Hippocampal formation (tissue), 2 donors: Measurements from ENCODE around the gene LSAMP.

ENCODE experiments used
- DNase-seq, 2 donors: peaks; one replicate each; lab custom pipeline; 2025; lab: John Stamatoyannopoulos, UW

Gene LSAMP

DNA sequence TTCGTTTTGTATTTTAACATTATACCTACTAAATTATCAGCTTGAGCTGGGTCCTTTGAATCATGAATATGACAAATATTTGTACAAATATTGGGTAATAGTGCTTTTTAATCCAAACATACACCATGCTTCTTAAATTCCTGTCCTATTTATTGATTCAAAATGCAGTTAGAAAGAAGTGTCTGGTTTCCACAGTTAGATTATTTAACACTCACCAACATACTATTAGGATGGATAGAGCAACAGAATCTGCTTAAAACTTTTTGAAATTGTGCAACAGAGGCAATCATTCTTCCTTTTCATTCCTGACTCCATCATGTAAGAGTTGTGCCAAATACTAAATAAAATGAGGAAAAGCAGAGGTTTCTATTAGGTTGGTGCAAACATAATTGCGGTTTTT lies 281.2 kb downstream of the LSAMP start:
- no peak for DNase-seq

DNA sequence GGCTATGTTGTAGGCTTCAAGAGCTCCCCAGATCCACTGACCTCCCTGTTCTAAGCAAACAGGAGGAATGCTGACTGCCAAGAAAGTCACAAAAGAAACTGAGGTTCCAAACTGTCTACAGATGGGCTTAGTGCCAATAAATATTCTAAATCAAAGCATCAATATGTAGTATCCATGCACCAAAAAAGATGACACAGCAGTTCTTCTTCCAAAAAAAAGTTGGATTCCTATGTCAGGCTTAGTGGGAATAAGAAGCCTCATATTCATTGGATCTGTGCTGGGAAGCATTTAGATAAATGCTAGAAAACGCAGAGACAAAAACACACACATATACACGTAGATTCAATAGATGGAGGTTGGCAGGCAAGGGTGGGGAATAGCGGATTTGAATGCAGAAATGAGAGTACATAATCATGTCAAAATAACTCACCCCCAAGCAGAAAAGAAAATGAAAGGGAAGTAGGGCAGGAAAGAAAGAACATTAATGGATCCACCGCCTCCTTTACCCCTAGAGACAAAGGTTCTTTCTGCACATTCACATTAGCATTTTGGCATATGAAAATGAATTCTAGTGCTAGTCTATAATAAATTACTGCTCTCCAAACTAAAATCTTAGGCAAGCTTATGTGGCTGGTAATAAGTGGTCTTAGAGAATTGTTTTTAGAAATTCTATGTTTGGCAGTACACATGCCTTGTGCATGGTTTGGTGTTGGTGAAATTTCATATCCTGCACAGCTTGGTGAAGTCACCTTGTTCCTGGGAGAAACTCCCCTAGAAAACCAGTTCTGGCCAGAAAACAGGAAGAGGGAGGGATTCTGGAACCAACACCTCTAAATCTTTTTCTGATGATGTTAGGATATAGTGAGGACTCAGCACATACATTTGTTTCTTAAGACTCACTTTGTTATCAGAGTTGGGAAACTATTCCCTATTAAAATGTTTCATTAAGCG lies 283.4 kb downstream of the LSAMP start:
- DNase-seq: peak in 1 of 2 donors; percentile 57

DNA sequence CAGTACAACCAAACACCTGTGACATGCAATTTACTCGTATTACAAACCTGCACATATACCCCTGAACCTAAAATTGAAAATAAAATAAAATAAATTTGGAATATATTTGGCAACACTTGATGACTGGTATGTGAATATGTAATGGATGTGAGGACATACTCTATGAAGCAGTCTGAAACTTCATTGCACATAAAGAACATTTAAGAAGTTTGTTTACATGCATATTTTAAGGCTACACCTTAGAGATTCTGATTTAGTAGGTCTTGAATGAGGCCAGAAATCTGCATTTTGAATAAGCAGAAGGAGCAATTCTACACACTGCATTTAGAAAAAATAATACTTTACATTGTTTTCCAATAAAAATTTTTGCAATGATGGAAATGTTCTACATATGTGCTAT lies 284.7 kb downstream of the LSAMP start:
- no peak for DNase-seq

DNA sequence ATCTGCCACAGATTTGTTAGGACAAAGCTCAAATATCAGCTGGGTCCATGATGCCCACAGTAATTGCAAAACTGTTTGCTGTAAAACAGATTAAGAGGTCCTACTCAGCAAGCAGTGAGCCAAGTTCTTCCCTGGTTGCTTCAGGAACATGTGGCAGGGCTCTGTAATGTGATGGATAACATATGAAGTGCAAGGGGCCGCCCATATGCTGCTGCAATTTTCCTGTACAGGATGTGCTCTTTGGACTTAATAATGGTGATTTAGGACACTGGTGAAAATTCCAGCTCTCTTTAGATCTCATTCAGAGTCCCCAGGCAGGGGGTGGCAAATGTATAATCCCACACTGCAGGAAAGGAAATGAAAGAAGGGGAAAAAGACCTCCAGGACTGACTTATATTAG lies 289.4 kb downstream of the LSAMP start:
- DNase-seq: no peak

DNA sequence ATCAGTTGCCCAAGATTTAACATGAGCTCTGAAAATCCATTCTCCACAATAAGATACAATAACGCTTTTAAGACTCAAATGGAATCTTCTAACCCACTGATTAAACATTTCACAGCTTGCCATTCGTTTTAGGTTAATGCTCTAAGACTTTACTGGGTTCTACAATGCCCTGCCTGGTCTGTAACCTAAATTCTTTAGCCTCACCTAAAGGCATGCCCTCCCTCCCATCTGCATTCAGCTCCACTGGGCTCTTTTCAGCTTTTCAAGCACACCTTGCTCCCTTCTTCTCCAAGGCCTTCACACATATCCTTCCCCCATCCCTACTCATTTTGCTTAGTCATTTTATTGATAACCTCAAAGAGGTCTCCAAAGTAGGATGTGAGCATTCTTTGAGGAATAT lies 290.9 kb downstream of the LSAMP start:
- DNase-seq: no peak

DNA sequence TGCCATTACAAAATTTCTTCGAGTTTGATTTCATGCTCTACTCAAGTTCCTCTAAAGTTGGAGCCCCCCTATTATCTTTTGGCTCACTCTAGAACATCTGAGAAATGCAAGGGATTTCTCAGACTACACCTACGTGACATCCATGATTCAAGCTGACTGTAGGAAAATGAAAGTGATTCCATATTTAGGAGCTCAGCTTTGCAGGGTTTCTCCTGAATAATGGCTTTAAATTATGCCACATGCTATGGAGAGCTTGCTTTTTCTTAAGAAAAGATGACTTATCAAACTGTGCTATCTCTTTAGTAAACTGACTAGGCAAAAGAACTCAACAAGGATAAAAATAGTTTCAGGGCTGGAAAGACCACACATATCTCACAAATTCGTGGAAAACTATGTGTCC lies 292.1 kb downstream of the LSAMP start:
- no peak for DNase-seq

DNA sequence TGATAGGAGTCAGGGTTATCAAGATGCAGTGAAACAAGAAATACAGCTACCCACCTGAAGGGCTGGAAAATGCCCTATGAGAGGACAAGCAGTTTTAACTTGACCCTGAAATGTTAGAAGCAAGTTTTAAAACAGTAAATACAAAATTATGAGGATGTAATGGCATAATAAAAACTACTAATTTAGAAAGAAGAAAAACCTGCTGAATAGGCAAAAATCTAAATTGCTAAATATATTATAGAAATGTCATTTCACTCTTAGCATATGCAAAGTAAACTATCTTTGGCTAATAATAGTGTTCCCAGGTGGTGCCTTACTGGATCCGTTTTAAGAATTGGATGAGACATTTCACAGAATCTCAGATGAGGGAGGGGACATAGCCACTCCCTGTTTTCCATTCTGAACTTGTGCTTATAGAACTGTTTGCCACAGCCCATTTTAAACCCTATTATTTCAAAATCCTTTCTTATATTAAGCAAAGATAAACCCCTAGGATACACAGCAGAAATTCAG lies 294.6 kb downstream of the LSAMP start:
- DNase-seq: no peak

DNA sequence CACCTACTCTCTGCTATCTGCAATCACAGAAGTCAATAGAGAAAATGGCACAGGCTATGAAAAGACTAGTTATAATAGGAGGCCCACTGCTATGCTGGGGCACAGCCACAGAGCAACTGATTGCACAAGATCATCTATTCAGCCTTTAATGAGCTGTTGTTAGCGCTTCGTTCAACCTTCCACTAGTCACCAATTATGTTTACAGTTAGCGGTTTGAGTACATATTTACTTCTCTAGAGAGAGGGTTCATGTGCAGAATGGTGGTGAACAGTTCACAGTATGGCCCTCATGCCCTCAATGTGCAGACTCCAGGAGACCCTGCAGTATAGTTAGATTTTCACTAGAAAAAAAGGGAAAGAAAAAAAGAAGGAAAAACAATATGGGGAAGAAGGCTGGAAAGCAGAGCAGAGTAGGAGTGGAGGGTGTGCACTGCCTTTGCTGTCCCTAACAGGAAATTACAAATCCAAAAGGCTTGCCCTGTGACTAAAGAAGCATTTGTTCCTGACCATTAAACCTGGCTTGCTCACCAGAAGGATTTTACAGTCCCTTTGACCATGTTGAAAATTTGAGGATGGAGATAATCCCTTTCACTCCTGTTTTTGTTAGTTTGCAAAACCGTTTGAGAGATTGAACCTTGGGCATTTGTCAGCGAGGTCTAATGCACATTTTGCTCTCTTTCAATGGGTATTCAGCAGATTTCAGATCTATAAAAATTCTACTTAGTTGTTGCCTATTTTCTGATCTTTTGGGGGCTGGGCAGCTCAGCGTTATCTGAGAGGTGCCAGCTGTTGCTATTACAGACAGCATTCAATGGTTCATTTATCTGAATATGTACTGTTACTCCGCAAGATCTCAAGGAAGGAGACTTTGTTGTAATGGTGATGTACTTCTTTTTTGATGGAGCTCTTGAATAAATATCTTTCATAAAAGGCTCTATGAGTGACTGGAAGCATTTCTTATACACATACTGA lies 296.1 kb downstream of the LSAMP start:
- DNase-seq: no peak

DNA sequence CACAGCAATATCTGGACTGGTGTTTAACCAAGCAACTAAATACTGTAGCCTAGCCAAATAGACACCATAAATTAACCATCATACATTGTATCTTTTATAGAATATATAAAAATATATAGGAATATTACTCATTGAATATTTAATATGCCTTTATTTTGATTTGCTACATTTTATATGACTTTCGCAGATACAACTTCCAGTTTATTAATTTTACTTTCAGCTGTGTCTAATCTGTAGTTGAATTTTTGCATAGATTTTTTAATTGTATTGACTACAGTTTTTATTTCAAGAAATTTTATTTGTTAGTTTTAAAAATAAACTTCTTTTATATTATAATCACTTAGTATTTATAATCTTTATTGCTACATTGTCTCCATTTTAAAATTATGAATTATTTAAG lies 299.7 kb downstream of the LSAMP start:
- DNase-seq: no peak

DNA sequence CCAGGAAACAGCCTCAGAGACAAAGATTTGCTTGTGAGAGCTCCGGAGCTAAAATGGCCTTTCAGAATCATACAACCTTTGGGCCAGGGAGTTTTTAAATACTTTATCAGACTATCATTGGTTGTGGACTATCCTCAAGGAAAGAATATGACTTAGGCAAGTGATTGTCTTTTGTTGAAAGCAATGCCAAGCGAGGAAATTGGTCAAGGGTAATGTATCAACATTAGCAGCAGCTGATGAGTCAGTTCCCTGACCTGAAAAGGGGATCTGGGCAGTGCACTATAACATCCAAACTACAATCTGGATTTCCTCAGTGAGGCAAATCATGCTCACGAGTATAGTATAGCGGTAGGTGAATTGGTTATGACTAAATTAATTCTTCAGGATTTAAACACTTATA lies 303.6 kb downstream of the LSAMP start:
- no peak for DNase-seq

DNA sequence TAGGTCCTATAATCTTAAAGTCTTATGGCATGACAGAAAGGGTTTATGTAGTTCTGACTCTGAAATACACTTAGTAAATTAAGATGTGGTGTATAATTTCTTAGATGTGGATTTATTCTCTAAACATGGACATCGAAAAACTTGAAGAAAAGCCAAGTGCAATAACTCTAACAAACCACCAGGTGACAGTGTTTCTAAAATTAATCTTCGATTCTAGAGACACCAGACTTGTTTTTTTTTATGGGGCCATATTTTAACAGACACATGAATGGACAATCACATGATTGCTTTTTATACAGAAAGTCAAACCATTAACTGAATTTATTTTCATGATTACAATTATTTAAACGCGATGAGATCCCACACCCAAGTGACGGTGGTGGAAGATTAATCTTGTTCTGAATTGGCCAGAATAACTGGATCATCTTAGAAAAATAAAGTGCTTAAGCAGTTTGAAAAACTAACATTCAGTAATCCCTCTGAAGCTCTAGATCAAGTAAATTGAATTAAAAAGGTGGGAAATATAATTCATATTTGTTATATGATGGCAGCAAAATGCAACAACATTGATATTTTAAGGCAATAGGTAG lies 305.1 kb downstream of the LSAMP start:
- DNase-seq: peak in 1 of 2 donors; percentile 54

DNA sequence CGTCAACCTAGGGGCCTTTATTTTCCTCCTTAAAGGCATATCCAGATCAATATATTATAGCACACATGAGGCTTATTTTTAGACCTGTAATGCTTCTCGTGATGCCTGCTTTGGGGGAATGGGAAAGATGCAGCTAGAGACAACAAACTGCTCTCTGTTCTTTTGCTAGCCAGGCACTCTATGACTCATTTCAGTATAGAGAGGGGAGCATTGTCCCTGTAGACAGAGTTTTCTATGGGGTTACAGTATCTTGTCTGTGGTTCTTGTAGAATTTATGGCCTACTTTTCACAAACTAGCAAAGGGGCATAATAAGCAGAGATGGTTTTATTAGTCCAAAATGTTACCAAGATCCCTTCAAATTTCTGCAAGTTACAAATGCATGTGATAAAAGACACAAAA lies 305.6 kb downstream of the LSAMP start:
- peak; percentile 22 to 80 for DNase-seq

DNA sequence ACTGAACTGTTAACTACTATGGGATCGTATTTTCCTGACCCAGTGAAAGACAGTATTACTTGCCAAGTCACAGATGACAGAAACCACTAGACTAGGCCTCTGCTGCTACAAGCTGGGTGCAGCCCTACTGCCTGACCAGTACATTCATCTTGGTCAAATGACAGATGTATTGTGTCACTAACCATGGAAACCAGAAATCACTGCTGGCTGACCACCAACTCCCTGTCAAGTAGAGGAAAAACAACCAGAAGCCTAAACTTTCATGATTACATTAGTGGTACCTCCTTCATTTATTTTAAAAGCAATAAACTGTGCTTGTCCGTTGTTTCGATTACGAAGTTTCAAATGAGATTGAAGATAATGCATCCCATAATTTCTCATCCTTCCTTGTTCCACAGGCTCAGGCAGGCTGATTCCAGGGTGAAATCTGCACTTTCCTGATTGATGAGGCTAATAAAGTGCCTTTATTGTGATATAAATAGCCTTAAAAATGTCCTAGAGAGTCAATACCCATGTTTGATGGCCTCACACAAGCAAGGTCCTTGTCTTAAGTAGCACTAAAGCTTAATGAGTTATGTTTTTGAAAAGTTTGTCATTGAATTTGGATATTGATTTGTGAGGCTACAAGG lies 309.7 kb downstream of the LSAMP start:
- DNase-seq: peak; percentile 28 to 61

DNA sequence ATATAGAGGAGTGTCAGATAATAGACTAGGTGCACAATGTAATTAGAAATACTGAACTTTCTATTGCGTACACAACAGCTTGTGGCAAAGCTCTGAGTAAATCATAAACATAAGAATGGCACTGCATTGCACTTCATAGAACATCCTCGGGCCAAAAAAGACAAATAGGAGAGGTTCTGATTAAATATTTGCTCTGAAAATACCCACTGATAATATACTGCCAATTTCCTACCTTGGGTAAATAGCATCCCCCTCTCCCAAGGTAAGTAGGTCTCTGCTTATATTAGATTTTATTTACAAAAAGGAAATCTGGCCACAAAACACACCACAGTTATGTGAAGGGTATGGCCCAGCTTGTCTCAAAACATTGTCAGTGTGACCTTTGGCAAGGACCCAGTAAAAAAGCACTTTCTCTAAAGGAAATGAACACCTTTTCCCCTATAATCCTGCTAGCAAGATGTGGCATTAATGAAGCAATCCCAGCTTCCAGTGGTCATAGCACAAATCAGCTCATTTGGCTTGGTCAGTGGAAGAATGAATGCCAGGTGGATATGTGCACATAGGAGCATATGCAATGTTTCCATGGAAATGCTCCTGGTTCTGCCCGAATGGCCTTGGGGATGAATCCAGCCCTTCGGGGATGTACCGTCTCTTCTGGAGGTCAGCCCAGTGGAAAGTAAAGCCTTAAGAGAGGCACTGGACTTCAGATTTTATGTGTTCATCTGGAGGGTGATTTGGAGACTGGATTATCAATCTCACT lies 315.9 kb downstream of the LSAMP start:
- no peak for DNase-seq

DNA sequence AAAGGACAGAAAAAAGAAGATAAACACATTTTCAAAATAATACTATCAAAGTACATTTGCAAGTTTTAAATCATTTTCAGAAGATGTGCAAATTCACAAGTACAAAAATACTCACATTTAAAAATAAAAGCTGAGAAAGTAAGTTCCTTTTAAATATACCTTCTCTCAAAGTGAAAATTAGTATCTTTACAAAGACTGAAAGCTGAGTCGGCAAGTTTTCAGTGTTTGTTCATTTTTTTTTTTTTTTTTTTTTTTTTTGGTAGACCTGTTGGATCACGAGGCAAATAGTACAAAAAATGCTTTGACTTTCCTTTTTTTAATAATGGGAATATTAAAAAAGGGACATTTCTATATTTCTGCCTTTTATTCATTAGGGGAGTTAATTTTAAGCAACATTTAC lies 317.8 kb downstream of the LSAMP start:
- no peak for DNase-seq

DNA sequence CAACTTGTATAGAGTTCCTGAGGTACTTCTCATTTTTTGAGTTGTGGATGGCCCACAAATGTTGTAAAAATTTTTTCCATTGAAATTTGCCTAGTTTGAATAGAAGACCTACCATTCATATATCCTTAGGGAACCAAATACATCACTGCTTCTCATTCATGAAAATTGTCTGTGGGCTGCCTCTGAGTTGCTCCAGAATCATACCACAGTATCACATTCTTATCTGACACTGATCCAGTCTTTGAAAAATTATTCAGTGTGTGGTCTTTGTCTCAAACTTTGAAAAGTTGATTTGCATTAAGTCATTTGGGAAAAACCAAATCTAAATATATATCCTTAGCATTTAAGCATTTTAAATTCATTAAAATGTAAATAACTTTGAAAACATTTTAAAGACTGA lies 321.1 kb downstream of the LSAMP start:
- DNase-seq: no peak

DNA sequence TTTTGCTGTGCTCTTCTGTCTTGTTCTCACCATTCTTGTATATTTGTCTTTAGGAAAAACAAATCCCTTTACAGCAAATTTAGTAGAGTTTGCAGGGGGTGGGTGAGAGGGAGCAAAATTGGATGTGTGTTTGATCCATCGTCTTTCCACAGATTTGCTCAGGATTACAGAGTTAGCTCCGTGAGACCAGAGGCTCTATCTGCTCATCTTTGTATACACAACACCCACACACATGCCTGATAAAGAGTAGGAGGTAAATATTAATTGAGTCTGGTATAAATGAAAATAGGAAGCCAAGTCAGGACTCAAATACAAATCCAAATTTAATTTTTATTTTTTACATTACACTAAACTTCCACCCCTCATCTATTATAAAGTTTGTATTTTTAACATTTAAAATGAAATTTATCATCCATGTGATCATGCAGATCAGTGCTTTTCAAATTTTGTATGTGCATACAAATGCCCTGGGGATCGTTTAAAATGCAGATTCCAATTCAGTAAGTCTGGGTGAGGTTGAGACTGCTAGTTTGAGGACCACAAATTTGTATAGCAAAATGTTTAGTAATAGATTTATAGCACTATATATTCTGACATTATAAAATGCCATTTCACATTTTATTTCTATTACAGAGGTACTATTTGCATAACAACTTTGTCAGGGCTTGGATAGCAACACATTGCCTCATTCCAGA lies 326.7 kb downstream of the LSAMP start:
- no peak for DNase-seq

DNA sequence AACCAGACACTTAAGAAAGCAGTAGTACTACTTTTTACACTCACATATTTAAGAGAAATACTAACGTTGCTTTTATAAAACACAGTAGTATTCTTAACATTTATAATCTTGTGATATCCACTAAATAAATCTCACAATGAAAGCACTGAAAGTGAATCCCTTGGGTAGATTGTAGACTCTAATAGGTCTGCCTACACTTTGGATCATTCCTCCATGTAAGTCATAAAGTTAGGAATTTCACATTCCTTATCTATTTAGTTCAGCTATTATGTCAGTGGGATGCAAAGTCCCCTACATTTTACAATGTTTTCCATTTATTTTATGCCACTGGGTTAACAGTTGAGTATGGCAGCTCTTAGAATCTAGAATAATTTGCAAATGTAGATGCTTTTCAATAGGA lies 330.7 kb downstream of the LSAMP start:
- DNase-seq: no peak

DNA sequence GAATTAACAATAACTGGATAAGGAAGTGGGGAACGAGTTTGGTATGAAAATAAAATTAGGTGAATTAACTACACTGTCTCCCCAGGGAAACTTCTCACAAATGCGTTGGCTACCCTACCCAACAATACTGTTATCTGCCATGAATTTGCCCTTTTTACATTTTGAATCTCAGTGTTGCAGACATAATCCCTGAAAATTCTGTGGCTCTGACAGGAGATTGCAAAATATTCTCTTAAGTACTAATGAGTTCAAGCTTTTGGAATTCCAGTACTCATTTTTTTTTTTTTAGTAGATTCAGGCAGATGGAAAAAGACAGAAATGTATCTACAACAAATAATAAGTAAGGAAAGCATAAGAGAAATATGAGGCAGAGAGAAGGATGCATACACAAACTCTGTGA lies 332.6 kb downstream of the LSAMP start:
- DNase-seq: no peak

DNA sequence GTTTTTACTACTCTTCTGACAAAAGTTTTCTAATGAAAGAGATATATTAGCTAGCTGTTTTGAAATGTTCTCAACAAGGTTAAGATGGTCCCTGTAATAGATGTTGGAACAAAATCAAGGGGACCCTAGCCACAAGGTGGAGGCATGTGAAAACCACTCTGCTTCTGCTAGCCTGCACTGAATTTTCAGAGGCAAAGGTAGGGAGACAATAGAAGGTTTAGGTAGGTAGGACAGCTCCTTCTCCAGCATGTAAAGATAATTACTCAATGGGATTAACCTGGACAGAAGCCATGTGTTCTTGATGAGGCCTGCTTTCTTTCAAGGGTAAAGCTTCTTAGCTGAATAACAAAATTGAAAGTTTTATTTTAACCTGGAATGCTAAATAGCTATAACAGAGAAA lies 333.5 kb downstream of the LSAMP start:
- no peak for DNase-seq
